H1 (cell line): ENCODE measurements around the gene PRRG2. TPM values are rescaled to one million over a fixed set of nuclear protein-coding genes. Genes with fewer than 3 reads are reported as not detected.

Source experiments
- HDAC6 ChIP-seq: IDR thresholded peaks from one replicate; pipeline ENCODE4 v1.7.1; 2012; ENCODE audit warnings: low read depth, mild to moderate bottlenecking, inconsistent platforms, low read length, moderate library complexity
- KDM1A ChIP-seq: fragments of 200-600, 300-600 bp; sonication (generic); IDR thresholded peaks from 2 replicates; pipeline ENCODE4 v1.7.1; 2016; ENCODE audit warnings: mild to moderate bottlenecking, low read length, borderline replicate concordance
- KDM4A ChIP-seq: IDR thresholded peaks from one replicate; pipeline ENCODE4 v1.7.1; 2012; ENCODE audit warnings: low read depth, mild to moderate bottlenecking, moderate library complexity, low read length, inconsistent platforms; ENCODE audit not compliant: severe bottlenecking
- MAX ChIP-seq: IDR thresholded peaks from 2 replicates; pipeline ENCODE4 v1.6.1; 2012; ENCODE audit warnings: inconsistent platforms
- RBBP5 ChIP-seq: IDR thresholded peaks from 2 replicates; pipeline ENCODE4 v1.7.1; 2012; ENCODE audit warnings: low read depth, mild to moderate bottlenecking, inconsistent platforms, low read length, moderate library complexity, borderline replicate concordance
- SAP30 ChIP-seq: fragments of 300-600 bp; sonication (generic); IDR thresholded peaks from 2 replicates; pipeline ENCODE4 v1.7.1; 2012; ENCODE audit warnings: low read length, moderate library complexity, mild to moderate bottlenecking, inconsistent platforms; ENCODE audit not compliant: insufficient read depth, insufficient replicate concordance
- SIN3A ChIP-seq, 2 experiments: IDR thresholded peaks in 1 of 2; conservative IDR thresholded peaks in 1 of 2; 2 replicates each; pipeline ENCODE4 v1.6.1; 2011 to 2012; ENCODE audit warnings: low read length in 2 of 2, improper control_type of control experiment in 1 of 2, low read depth in 1 of 2, mild to moderate bottlenecking in 1 of 2
- SP4 ChIP-seq: IDR thresholded peaks from 2 replicates; pipeline ENCODE4 v1.6.1; 2012; ENCODE audit warnings: low read length, inconsistent platforms
- polyA plus RNA-seq, 7 experiments: library from polyadenylated mRNA; depleted of rRNA in 3 of 7; stranded (reverse) in 5 of 7; unstranded in 2 of 7; fragments of >200 nt in 5 of 7; fragments of 200-250 nt in 2 of 7; gene quantifications; 1 replicate in 5 of 7; 2 replicates in 1 of 7; 4 replicates in 1 of 7; pipeline versions ENCODE4 v1.2.1 to v1.2.3, GENCODE V29; 2011 to 2013; ENCODE audit warnings: missing spikeins in 2 of 7, mixed read lengths in 2 of 7
- total RNA-seq: library from RNA; stranded (reverse); fragmentation: NEBNext Ultra II Directional; extraction: Animal tissue kit (Norgen Biotek cat#: 25700); gene quantifications from 2 replicates; pipeline ENCODE4 v1.2.1, GENCODE V29; 2021

Gene PRRG2
- total and polyA plus RNA-seq, 2 of the 8 experiments (the other 6 are each of a cell fraction or from before 2014, with no cell fraction given): 4.1 to 5.6 TPM

DNA sequence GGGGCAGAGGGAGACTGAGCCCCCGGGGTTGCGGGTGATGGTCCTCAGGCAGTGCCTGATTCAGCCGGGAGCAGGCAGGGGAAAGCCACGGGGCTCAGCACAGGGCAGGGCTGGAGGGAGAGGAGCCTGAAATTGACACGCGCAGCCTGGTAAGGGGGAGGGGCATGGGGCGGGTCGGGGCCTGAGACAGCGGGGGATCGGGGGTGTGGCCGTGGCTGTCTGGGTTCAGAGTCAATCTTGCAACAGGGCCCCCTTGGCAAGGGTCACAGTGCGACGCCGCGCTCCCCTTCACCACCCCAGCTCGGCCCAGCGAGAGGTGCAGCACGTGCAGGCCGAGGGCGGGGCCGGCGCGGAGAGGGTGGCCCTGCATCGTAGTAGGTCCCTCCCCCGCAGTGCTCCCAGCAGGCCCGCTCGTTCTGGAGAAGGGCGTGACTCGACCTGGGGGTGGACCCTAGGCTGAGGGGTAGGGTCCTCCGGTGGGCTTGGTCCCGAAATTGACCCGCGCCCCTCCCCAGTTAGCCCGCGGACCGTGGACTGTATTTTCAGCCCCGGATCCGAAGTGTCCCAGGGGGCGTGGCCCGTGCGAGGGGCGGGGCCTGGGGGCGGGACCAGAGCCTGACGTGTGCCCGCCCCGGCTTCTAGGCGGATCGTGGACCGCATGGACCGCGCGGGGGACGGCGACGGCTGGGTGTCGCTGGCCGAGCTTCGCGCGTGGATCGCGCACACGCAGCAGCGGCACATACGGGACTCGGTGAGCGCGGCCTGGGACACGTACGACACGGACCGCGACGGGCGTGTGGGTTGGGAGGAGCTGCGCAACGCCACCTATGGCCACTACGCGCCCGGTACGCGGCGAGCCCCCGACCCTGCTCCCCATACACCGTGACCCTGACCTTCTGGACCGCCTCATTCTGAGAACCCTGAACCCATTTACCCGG is 47.3 kb upstream of the PRRG2 start (continued):
- peak; percentile 87 for TF ChIP-seq MAX
- peak; percentile 30; the same call in 1 of the 2 replicates for TF ChIP-seq RBBP5
- TF ChIP-seq SP4: peak; percentile 79
- no peak for TF ChIP-seq HDAC6
- peak; percentile 36 for TF ChIP-seq SAP30
- TF ChIP-seq SIN3A (conservative IDR thresholded peaks at IDR 0.05 in 1 of 2, IDR thresholded peaks at IDR 0.05 in 1 of 2; ENCODE audit: low read depth in 1 of 2, low read length in 2 of 2): peak; percentile 44 to 63; a peak in 2 of 4 replicates
- TF ChIP-seq KDM4A: peak; percentile 95
- no peak for TF ChIP-seq KDM1A
- TF ChIP-seq, all 59 proteins: peak for 11
